Vagina (tissue), 2 donors: ENCODE data around the gene OR5K2.

ENCODE experiments used
- POLR2A ChIP-seq, 2 donors: fragments of 450-650 bp; IDR thresholded peaks; one replicate each; pipeline ENCODE4 v1.6.1; 2017; ENCODE audit warnings: antibody characterized with exemption in 2 of 2, mild to moderate bottlenecking in 2 of 2, moderate library complexity in 2 of 2
- POLR2AphosphoS5 ChIP-seq, 2 donors: sonication (generic); formaldehyde crosslinking; IDR thresholded peaks; one replicate each; pipeline ENCODE4 v1.9.0; 2017; ENCODE audit warnings: antibody characterized with exemption in 2 of 2, mild to moderate bottlenecking in 2 of 2, low read depth in 1 of 2; ENCODE audit not compliant: insufficient read depth in 1 of 2
- TF ChIP-seq, protein P1 (sequence below), 3 experiments: fragments of 450-650 bp in 2 of 3; fragments of 200-600 bp in 1 of 3; sonication (generic) in 1 of 3; IDR thresholded peaks; one replicate each; pipeline ENCODE4 v1.5.1; 2017 to 2019; ENCODE audit warnings: antibody characterized with exemption in 3 of 3, mild to moderate bottlenecking in 2 of 3, moderate library complexity in 2 of 3

- no peak for TF ChIP-seq POLR2A (IDR thresholded peaks at IDR 0.05)
- TF ChIP-seq, protein P1, sequence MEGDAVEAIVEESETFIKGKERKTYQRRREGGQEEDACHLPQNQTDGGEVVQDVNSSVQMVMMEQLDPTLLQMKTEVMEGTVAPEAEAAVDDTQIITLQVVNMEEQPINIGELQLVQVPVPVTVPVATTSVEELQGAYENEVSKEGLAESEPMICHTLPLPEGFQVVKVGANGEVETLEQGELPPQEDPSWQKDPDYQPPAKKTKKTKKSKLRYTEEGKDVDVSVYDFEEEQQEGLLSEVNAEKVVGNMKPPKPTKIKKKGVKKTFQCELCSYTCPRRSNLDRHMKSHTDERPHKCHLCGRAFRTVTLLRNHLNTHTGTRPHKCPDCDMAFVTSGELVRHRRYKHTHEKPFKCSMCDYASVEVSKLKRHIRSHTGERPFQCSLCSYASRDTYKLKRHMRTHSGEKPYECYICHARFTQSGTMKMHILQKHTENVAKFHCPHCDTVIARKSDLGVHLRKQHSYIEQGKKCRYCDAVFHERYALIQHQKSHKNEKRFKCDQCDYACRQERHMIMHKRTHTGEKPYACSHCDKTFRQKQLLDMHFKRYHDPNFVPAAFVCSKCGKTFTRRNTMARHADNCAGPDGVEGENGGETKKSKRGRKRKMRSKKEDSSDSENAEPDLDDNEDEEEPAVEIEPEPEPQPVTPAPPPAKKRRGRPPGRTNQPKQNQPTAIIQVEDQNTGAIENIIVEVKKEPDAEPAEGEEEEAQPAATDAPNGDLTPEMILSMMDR (IDR thresholded peaks at IDR 0.05), result no peak
- no peak for TF ChIP-seq POLR2AphosphoS5 (IDR thresholded peaks at IDR 0.05; ENCODE audit: insufficient read depth in 1 of 2, low read depth in 1 of 2)
Measured at GRCh38 chr3:98501270-98501669, 3.8 kb downstream of the OR5K2 start.
